ENCODE results near the gene HOXA6. TPM values are rescaled to one million over a fixed set of nuclear protein-coding genes. Genes with fewer than 3 reads are reported as not detected.
A peak's percentile ranks its signal among the peaks of the same experiment; 100 is the strongest.

HOXA6 gene
- total RNA-seq, 1 donor from 2014 or later, result 15.3 TPM

- no peaks in the 10 kb centered on the region for H3K9me3 ChIP-seq
- no peak for TF ChIP-seq CTCF (IDR thresholded peaks at IDR 0.05)
- H3K27me3 ChIP-seq, result no peaks in the 10 kb centered on the region
- no peak overlapping the region for H3K4me3 ChIP-seq
- peaks cover 0 to 6% of the 10 kb centered on the region in 2 donors for H3K4me1 ChIP-seq
- no peak for DNase-seq (ENCODE audit: low spot score in 2 of 2)
- H3K36me3 ChIP-seq, result no peaks in the 10 kb centered on the region
- intact Hi-C loops (cut with DNase I), result no loop called here
- peak overlapping the region; percentile 44 to 74 for H3K27ac ChIP-seq
Observed at GRCh38 chr7:27137640-27138315, 9.8 kb downstream of the HOXA6 start.

GRCh38 chr7:27134392-27134791 is 13.2 kb downstream of the HOXA6 start:
- no peaks in the 10 kb centered on the region for H3K27me3 ChIP-seq
- TF ChIP-seq CTCF (IDR thresholded peaks at IDR 0.05), result no peak
- no peaks in the 10 kb centered on the region for H3K36me3 ChIP-seq
- intact Hi-C loops (cut with DNase I), result loop anchor here (5.0 kb wide), 1 partner anchor 102 kb away; no protein-coding TSS in a partner anchor
- DNase-seq (ENCODE audit: low spot score in 2 of 2), result no peak
- peak overlapping the region in 1 of 2 donors; percentile 21 for H3K27ac ChIP-seq
- H3K4me1 ChIP-seq, result peaks cover 0 to 6% of the 10 kb centered on the region in 2 donors
- H3K4me3 ChIP-seq, result no peak overlapping the region
- no peaks in the 10 kb centered on the region for H3K9me3 ChIP-seq

- DNase-seq (ENCODE audit: low spot score in 2 of 2), result no peak
Observed at GRCh38 chr7:27133409-27134231, 14.0 kb downstream of the HOXA6 start.

GRCh38 chr7:27132978-27133377 is 14.6 kb downstream of the HOXA6 start:
- Histone ChIP-seq H3K36me3 (no peaks in the 10 kb centered on the region), H3K27me3 (no peaks in the 10 kb centered on the region), H3K27ac (no peak overlapping the region), H3K9me3 (no peaks in the 10 kb centered on the region), H3K4me1 (peaks cover 0 to 8% of the 10 kb centered on the region in 2 donors), H3K4me3 (no peak overlapping the region)
- intact Hi-C loops (cut with DNase I), result loop anchor here (5.0 kb wide), 1 partner anchor 101 kb away; no protein-coding TSS in a partner anchor
- no peak for DNase-seq (ENCODE audit: low spot score in 2 of 2)
- no peak for TF ChIP-seq CTCF (IDR thresholded peaks at IDR 0.05)

More at GRCh38 chr7:27133409-27134231, 14.0 kb downstream of the HOXA6 start:
- H3K4me1 ChIP-seq, result peaks cover 0 to 8% of the 10 kb centered on the region in 2 donors
- no peak overlapping the region for H3K4me3 ChIP-seq
- peak overlapping the region in 1 of 2 donors; percentile 21 for H3K27ac ChIP-seq
- intact Hi-C loops (cut with DNase I), result loop anchor here (5.0 kb wide), 1 partner anchor 101 kb away; no protein-coding TSS in a partner anchor
- TF ChIP-seq CTCF (IDR thresholded peaks at IDR 0.05), result no peak
- H3K9me3 ChIP-seq, result no peaks in the 10 kb centered on the region
- H3K27me3 ChIP-seq, result no peaks in the 10 kb centered on the region
- no peaks in the 10 kb centered on the region for H3K36me3 ChIP-seq

- no peak for TF ChIP-seq CTCF (IDR thresholded peaks at IDR 0.05)
- no peaks in the 10 kb centered on the region for H3K27me3 ChIP-seq
- H3K36me3 ChIP-seq, result no peaks in the 10 kb centered on the region
- intact Hi-C loops (cut with DNase I), result loop anchor here (5.0 kb wide), 1 partner anchor 100 kb away; no protein-coding TSS in a partner anchor
- H3K4me1 ChIP-seq, result peaks cover 0 to 8% of the 10 kb centered on the region in 2 donors
- no peak overlapping the region for H3K4me3 ChIP-seq
- no peak for DNase-seq (ENCODE audit: low spot score in 2 of 2)
- H3K27ac ChIP-seq, result no peak overlapping the region
- no peaks in the 10 kb centered on the region for H3K9me3 ChIP-seq
Observed at GRCh38 chr7:27132214-27132613, 15.4 kb downstream of the HOXA6 start.

Data from ascending aorta (tissue), 2 donors.